HEK293 (cell line): ENCODE results near the gene CDC20.
A peak's percentile ranks its signal among the peaks of the same experiment; 100 is the strongest.

ENCODE experiments used
- CTCF ChIA-PET: fragments of 350-600 bp; formaldehyde crosslinking; extraction: SDS; loops from one replicate; lab custom pipeline; 2021; ENCODE audit warnings: antibody characterized with exemption; lab: Yijun Ruan, JAX
- POLR2A ChIA-PET: fragments of 300-600 bp; formaldehyde crosslinking; extraction: SDS; loops from one replicate; lab custom pipeline; 2020; ENCODE audit warnings: antibody characterized with exemption, inconsistent platforms; lab: Yijun Ruan, JAX
- H3K27ac ChIP-seq: fragments of 200-500 bp; sonication (Bioruptor generic); 2 replicates; pipeline ENCODE4 v1.5.1; 2014; ENCODE audit warnings: low read depth, low read length, control low read depth, inconsistent platforms; ENCODE audit errors: extremely low read depth
- H3K36me3 ChIP-seq, 2 experiments: fragments of 200-500 bp in 1 of 2; sonication (Bioruptor generic) in 1 of 2; 1 replicate in 1 of 2; 2 replicates in 1 of 2; pipeline ENCODE4 v1.5.1; 2014 to 2017; ENCODE audit warnings: inconsistent platforms in 2 of 2, low read length in 2 of 2; ENCODE audit not compliant: control insufficient read depth in 2 of 2, insufficient read depth in 1 of 2
- H3K4me1 ChIP-seq: fragments of 200-500 bp; sonication (Bioruptor generic); 2 replicates; pipeline ENCODE4 v1.5.1; 2014; ENCODE audit warnings: mild to moderate bottlenecking, low read length, inconsistent platforms; ENCODE audit not compliant: control insufficient read depth, insufficient read depth
- H3K4me3 ChIP-seq: 2 replicates; pipeline ENCODE4 v1.5.1; 2011; ENCODE audit warnings: low read depth, mild to moderate bottlenecking, control low read depth, low read length, moderate library complexity
- H3K9me3 ChIP-seq: fragments of 200-500 bp; sonication (Bioruptor generic); 2 replicates; pipeline ENCODE4 v1.5.1; 2014; ENCODE audit warnings: low read depth, low read length, inconsistent platforms; ENCODE audit not compliant: control insufficient read depth, insufficient read depth
- AEBP2 ChIP-seq: fragments of 450-650 bp; formaldehyde crosslinking; IDR thresholded peaks from 2 replicates; pipeline ENCODE4 v1.5.1; 2016; ENCODE audit warnings: missing biosample characterization, missing genetic modification characterization, borderline replicate concordance
- EGR2 ChIP-seq: fragments of 450-650 bp; formaldehyde crosslinking; IDR thresholded peaks from 2 replicates; pipeline ENCODE4 v1.5.1; 2016; ENCODE audit warnings: low read depth, missing biosample characterization, missing genetic modification characterization
- HIC1 ChIP-seq: fragments of 450-650 bp; formaldehyde crosslinking; IDR thresholded peaks from 2 replicates; pipeline ENCODE4 v1.5.1; 2016; ENCODE audit warnings: missing biosample characterization, missing genetic modification characterization
- KLF1 ChIP-seq: fragments of 450-650 bp; formaldehyde crosslinking; IDR thresholded peaks from 2 replicates; pipeline ENCODE4 v1.5.1; 2016; ENCODE audit warnings: missing biosample characterization, missing genetic modification characterization
- KLF10 ChIP-seq: fragments of 450-650 bp; IDR thresholded peaks from 2 replicates; pipeline ENCODE4 v1.5.1; 2018; ENCODE audit warnings: missing biosample characterization, mild to moderate bottlenecking, missing genetic modification characterization
- OSR2 ChIP-seq: fragments of 450-650 bp; formaldehyde crosslinking; IDR thresholded peaks from 2 replicates; pipeline ENCODE4 v1.5.1; 2016; ENCODE audit warnings: missing biosample characterization, missing genetic modification characterization
- REPIN1 ChIP-seq: fragments of 450-650 bp; formaldehyde crosslinking; IDR thresholded peaks from 2 replicates; pipeline ENCODE4 v1.5.1; 2017; ENCODE audit warnings: missing biosample characterization, missing genetic modification characterization, low read depth
- REST ChIP-seq: fragments of 450-650 bp; formaldehyde crosslinking; IDR thresholded peaks from 2 replicates; pipeline ENCODE4 v1.5.1; 2016; ENCODE audit warnings: missing biosample characterization, missing genetic modification characterization
- SALL2 ChIP-seq: fragments of 450-650 bp; formaldehyde crosslinking; IDR thresholded peaks from 2 replicates; pipeline ENCODE4 v1.5.0; 2017; ENCODE audit warnings: missing biosample characterization, mild to moderate bottlenecking, missing genetic modification characterization, borderline replicate concordance
- ZEB2 ChIP-seq: fragments of 450-650 bp; formaldehyde crosslinking; IDR thresholded peaks from 2 replicates; pipeline ENCODE4 v1.5.1; 2016; ENCODE audit warnings: missing biosample characterization, missing genetic modification characterization
- ZFHX2 ChIP-seq: fragments of 450-650 bp; formaldehyde crosslinking; conservative IDR thresholded peaks from 2 replicates; pipeline ENCODE4 v1.5.1; 2016; ENCODE audit warnings: missing biosample characterization, missing genetic modification characterization
- ZNF112 ChIP-seq: fragments of 450-650 bp; formaldehyde crosslinking; IDR thresholded peaks from 2 replicates; pipeline ENCODE4 v1.5.0; 2017; ENCODE audit warnings: missing biosample characterization, missing genetic modification characterization
- ZNF133 ChIP-seq: fragments of 450-650 bp; formaldehyde crosslinking; IDR thresholded peaks from 2 replicates; pipeline ENCODE4 v1.5.1; 2016; ENCODE audit warnings: missing biosample characterization, missing genetic modification characterization
- ZNF175 ChIP-seq: fragments of 450-650 bp; formaldehyde crosslinking; IDR thresholded peaks from 2 replicates; pipeline ENCODE4 v1.5.1; 2016; ENCODE audit warnings: missing biosample characterization, missing genetic modification characterization
- ZNF239 ChIP-seq: fragments of 450-650 bp; formaldehyde crosslinking; IDR thresholded peaks from 2 replicates; pipeline ENCODE4 v1.5.1; 2016; ENCODE audit warnings: missing biosample characterization, missing genetic modification characterization
- ZNF26 ChIP-seq: fragments of 450-650 bp; formaldehyde crosslinking; IDR thresholded peaks from 2 replicates; pipeline ENCODE4 v1.5.1; 2016; ENCODE audit warnings: missing biosample characterization, missing genetic modification characterization
- ZNF266 ChIP-seq: fragments of 450-650 bp; formaldehyde crosslinking; IDR thresholded peaks from 2 replicates; pipeline ENCODE4 v1.5.1; 2016; ENCODE audit warnings: missing biosample characterization, missing genetic modification characterization, low read depth
- ZNF404 ChIP-seq: fragments of 450-650 bp; formaldehyde crosslinking; IDR thresholded peaks from 2 replicates; pipeline ENCODE4 v1.5.1; 2017; ENCODE audit warnings: missing biosample characterization, missing genetic modification characterization
- ZNF549 ChIP-seq: fragments of 450-650 bp; IDR thresholded peaks from 2 replicates; pipeline ENCODE4 v1.5.1; 2018; ENCODE audit warnings: missing biosample characterization, missing genetic modification characterization, mild to moderate bottlenecking, inconsistent platforms, moderate library complexity
- ZNF558 ChIP-seq: fragments of 450-650 bp; formaldehyde crosslinking; IDR thresholded peaks from 2 replicates; pipeline ENCODE4 v1.5.1; 2016; ENCODE audit warnings: missing biosample characterization, missing genetic modification characterization
- ZNF621 ChIP-seq: fragments of 450-650 bp; formaldehyde crosslinking; IDR thresholded peaks from 2 replicates; pipeline ENCODE4 v1.5.1; 2017; ENCODE audit warnings: missing biosample characterization, missing genetic modification characterization
- ZNF664 ChIP-seq: fragments of 450-650 bp; formaldehyde crosslinking; IDR thresholded peaks from 2 replicates; pipeline ENCODE4 v1.5.1; 2016; ENCODE audit warnings: missing biosample characterization, missing genetic modification characterization
- ZNF768 ChIP-seq: fragments of 450-650 bp; formaldehyde crosslinking; IDR thresholded peaks from 2 replicates; pipeline ENCODE4 v1.5.1; 2018; ENCODE audit warnings: missing biosample characterization, mild to moderate bottlenecking, missing genetic modification characterization
- ZSCAN18 ChIP-seq: fragments of 450-650 bp; formaldehyde crosslinking; IDR thresholded peaks from 2 replicates; pipeline ENCODE4 v1.5.1; 2016; ENCODE audit warnings: missing biosample characterization, missing genetic modification characterization
- ZSCAN30 ChIP-seq: fragments of 450-650 bp; IDR thresholded peaks from 2 replicates; pipeline ENCODE4 v1.5.1; 2018; ENCODE audit warnings: missing biosample characterization, mild to moderate bottlenecking, missing genetic modification characterization, moderate library complexity

CDC20 gene

GRCh38 chr1:43344267-43344850 lies 14.4 kb upstream of the CDC20 start:
- Histone ChIP-seq H3K4me1 (no peaks in the 10 kb centered on the region), H3K27ac (no peak overlapping the region), H3K4me3 (no peak overlapping the region), H3K9me3 (no peaks in the 10 kb centered on the region)
- POLR2A ChIA-PET = no interaction called here
- no peak for TF ChIP-seq ZNF175
- TF ChIP-seq ZNF558 (tag by site-specific recombination) = no peak
- no peak for TF ChIP-seq ZNF133 (tag by site-specific recombination)
- no peak for TF ChIP-seq SALL2 (tag by site-specific recombination)
- TF ChIP-seq AEBP2 (tag by site-specific recombination) = no peak
- TF ChIP-seq ZSCAN30 (tag by site-specific recombination) = no peak
- no peak for TF ChIP-seq OSR2
- TF ChIP-seq ZSCAN18 (tag by site-specific recombination) = no peak
- TF ChIP-seq ZNF239 = no peak
- TF ChIP-seq ZNF664 = no peak
- no peak for TF ChIP-seq REST (tag by site-specific recombination)
- TF ChIP-seq HIC1 (tag by site-specific recombination) = no peak
- TF ChIP-seq ZNF621 (tag by site-specific recombination) = no peak
- no peak for TF ChIP-seq ZNF768
- TF ChIP-seq, all 188 proteins: peak for 0
- CTCF ChIA-PET = interaction anchor here (0.7 kb wide), 1 partner anchor 15 kb away, joined by 3 read pairs; no protein-coding TSS in a partner anchor
- no peaks in the 10 kb centered on the region for H3K36me3 ChIP-seq

GRCh38 chr1:43345120-43345519 lies 13.7 kb upstream of the CDC20 start:
- POLR2A ChIA-PET = no interaction called here
- TF ChIP-seq REPIN1 (tag by site-specific recombination) (no peak), KLF10 (tag by site-specific recombination) (peak; percentile 72; the same call in 1 of the 2 replicates), ZNF266 (tag by site-specific recombination) (no peak), ZNF26 (no peak), ZEB2 (no peak), ZNF549 (tag by site-specific recombination) (no peak), KLF1 (tag by site-specific recombination) (peak; percentile 53), ZFHX2 (peak; percentile 94), ZNF404 (tag by site-specific recombination) (no peak), ZNF112 (tag by site-specific recombination) (no peak), EGR2 (tag by site-specific recombination) (peak; percentile 96)

More at GRCh38 chr1:43345120-43345519, 13.7 kb upstream of the CDC20 start:
- CTCF ChIA-PET = interaction anchor here (0.7 kb wide), 1 partner anchor 16 kb away, joined by 3 read pairs; no protein-coding TSS in a partner anchor
- Histone ChIP-seq H3K4me3 (no peak overlapping the region), H3K9me3 (no peaks in the 10 kb centered on the region), H3K27ac (no peak overlapping the region), H3K36me3 (no peaks in the 10 kb centered on the region), H3K4me1 (0 out of 2 replicates have a peak, but pooled peaks cover 3% of the 10 kb centered on the region)
